A172 (cell line): ENCODE data around the gene RASSF5. TPM values are rescaled to one million over a fixed set of nuclear protein-coding genes. Genes with fewer than 3 reads are reported as not detected.
"Not testable (repeated sequence)": the region's sequence is repeated elsewhere in the genome, so short reads cannot be mapped to it uniquely, and the experiment has no call there.

Experiments
- DNase-seq: peaks from one replicate; pipeline ENCODE4 v3.0.0-alpha.2; 2015; ENCODE audit warnings: low spot score
- total RNA-seq: library from RNA; depleted of rRNA; stranded (reverse); fragments of >200 nt; shearing (Covaris generic); gene quantifications from 2 replicates; pipeline ENCODE4 v1.2.3, GENCODE V29; 2014

The RASSF5 gene
- total RNA-seq, 1 experiment from 2014 or later = 5.8 TPM

- no peak for DNase-seq
Observed at GRCh38 chr1:206476591-206476990, 30.7 kb upstream of the RASSF5 start.

- DNase-seq = no peak
Observed at GRCh38 chr1:206477110-206477509, 30.2 kb upstream of the RASSF5 start.

GRCh38 chr1:206477581-206478380 is 29.6 kb upstream of the RASSF5 start:
- DNase-seq = no peak

- no peak for DNase-seq
Observed at GRCh38 chr1:206478746-206479145, 28.6 kb upstream of the RASSF5 start.

GRCh38 chr1:206479183-206480125 is 27.9 kb upstream of the RASSF5 start:
- DNase-seq = peak; percentile 78

GRCh38 chr1:206480211-206480610 is 27.1 kb upstream of the RASSF5 start:
- DNase-seq = no peak

GRCh38 chr1:206482611-206483010 is 24.7 kb upstream of the RASSF5 start:
- no peak for DNase-seq

GRCh38 chr1:206483864-206484263 is 23.5 kb upstream of the RASSF5 start:
- not testable (repeated sequence) for DNase-seq

GRCh38 chr1:206484901-206485300 is 22.4 kb upstream of the RASSF5 start:
- DNase-seq = no peak

- DNase-seq = no peak
Observed at GRCh38 chr1:206486995-206487788, 20.1 kb upstream of the RASSF5 start.

GRCh38 chr1:206487970-206488369 is 19.4 kb upstream of the RASSF5 start:
- DNase-seq = no peak

GRCh38 chr1:206488466-206488865 is 18.9 kb upstream of the RASSF5 start:
- DNase-seq = no peak

- peak; percentile 72 for DNase-seq
Observed at GRCh38 chr1:206489980-206490770, 17.2 kb upstream of the RASSF5 start.

GRCh38 chr1:206490771-206491405 is 16.4 kb upstream of the RASSF5 start:
- peak; percentile 60 for DNase-seq

GRCh38 chr1:206491616-206492015 is 15.7 kb upstream of the RASSF5 start:
- DNase-seq = no peak

GRCh38 chr1:206492589-206492988 is 14.7 kb upstream of the RASSF5 start:
- DNase-seq = no peak

GRCh38 chr1:206493279-206493678 is 14.1 kb upstream of the RASSF5 start:
- no peak for DNase-seq

GRCh38 chr1:206495011-206495461 is 12.3 kb upstream of the RASSF5 start:
- DNase-seq = no peak

GRCh38 chr1:206495493-206496046 is 11.8 kb upstream of the RASSF5 start:
- DNase-seq = no peak

GRCh38 chr1:206496131-206496793 is 11.1 kb upstream of the RASSF5 start:
- DNase-seq = no peak
